ENCODE results near the gene HNF1A.

Gene HNF1A, protein sequence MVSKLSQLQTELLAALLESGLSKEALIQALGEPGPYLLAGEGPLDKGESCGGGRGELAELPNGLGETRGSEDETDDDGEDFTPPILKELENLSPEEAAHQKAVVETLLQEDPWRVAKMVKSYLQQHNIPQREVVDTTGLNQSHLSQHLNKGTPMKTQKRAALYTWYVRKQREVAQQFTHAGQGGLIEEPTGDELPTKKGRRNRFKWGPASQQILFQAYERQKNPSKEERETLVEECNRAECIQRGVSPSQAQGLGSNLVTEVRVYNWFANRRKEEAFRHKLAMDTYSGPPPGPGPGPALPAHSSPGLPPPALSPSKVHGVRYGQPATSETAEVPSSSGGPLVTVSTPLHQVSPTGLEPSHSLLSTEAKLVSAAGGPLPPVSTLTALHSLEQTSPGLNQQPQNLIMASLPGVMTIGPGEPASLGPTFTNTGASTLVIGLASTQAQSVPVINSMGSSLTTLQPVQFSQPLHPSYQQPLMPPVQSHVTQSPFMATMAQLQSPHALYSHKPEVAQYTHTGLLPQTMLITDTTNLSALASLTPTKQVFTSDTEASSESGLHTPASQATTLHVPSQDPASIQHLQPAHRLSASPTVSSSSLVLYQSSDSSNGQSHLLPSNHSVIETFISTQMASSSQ

DNA sequence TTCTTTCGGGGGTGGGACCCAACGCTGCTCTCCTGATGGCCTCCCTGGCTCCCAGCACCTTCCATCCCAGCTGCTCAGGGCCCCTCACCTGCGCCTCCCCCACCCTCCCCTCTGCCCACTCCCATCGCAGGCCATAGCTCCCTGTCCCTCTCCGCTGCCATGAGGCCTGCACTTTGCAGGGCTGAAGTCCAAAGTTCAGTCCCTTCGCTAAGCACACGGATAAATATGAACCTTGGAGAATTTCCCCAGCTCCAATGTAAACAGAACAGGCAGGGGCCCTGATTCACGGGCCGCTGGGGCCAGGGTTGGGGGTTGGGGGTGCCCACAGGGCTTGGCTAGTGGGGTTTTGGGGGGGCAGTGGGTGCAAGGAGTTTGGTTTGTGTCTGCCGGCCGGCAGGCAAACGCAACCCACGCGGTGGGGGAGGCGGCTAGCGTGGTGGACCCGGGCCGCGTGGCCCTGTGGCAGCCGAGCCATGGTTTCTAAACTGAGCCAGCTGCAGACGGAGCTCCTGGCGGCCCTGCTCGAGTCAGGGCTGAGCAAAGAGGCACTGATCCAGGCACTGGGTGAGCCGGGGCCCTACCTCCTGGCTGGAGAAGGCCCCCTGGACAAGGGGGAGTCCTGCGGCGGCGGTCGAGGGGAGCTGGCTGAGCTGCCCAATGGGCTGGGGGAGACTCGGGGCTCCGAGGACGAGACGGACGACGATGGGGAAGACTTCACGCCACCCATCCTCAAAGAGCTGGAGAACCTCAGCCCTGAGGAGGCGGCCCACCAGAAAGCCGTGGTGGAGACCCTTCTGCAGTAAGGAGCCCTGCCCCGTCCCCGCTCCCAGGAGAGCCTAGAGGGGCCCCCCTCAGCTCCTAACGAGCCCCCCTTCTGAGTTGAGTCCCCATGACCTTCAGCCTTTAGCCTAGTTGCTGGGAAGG is at the start of gene HNF1A:
Gene HNF1A (plus strand): TSS at position 248 of the 924 bp plus-strand sequence. CDS start 226 bp downstream, at position 474.
- Histone ChIP-seq H3K27ac (ENCODE audit: low read length) (no peak within 1 kb of the TSS), H3K27me3 (ENCODE audit: low read depth, low read length) (no peaks in the 10 kb centered on the region), H2AFZ (ENCODE audit: low read depth, low read length) (no peak within 1 kb of the TSS), H3K36me3 (replicated peaks; ENCODE audit: low read depth, low read length) (no peaks in the 10 kb centered on the region), H3K4me3 (ENCODE audit: low read length) (no peak within 1 kb of the TSS), H3K4me2 (ENCODE audit: low read length) (no peak within 1 kb of the TSS), H3K4me1 (ENCODE audit: low read length) (no peaks in the 10 kb centered on the region), H3K9me3 (ENCODE audit: insufficient read depth, low read length) (no peaks in the 10 kb centered on the region), H4K20me1 (ENCODE audit: insufficient read depth, low read length) (no peaks in the 10 kb centered on the region), H3K79me2 (ENCODE audit: low read length) (no peaks in the 10 kb centered on the region), H3K9ac (ENCODE audit: low read length) (no peak within 1 kb of the TSS)
- TF ChIP-seq, protein P1, sequence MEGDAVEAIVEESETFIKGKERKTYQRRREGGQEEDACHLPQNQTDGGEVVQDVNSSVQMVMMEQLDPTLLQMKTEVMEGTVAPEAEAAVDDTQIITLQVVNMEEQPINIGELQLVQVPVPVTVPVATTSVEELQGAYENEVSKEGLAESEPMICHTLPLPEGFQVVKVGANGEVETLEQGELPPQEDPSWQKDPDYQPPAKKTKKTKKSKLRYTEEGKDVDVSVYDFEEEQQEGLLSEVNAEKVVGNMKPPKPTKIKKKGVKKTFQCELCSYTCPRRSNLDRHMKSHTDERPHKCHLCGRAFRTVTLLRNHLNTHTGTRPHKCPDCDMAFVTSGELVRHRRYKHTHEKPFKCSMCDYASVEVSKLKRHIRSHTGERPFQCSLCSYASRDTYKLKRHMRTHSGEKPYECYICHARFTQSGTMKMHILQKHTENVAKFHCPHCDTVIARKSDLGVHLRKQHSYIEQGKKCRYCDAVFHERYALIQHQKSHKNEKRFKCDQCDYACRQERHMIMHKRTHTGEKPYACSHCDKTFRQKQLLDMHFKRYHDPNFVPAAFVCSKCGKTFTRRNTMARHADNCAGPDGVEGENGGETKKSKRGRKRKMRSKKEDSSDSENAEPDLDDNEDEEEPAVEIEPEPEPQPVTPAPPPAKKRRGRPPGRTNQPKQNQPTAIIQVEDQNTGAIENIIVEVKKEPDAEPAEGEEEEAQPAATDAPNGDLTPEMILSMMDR (IDR thresholded peaks at IDR 0.05; ENCODE audit: low read depth, low read length), result no peak
- TF ChIP-seq EZH2phosphoT487 (IDR thresholded peaks at IDR 0.05; ENCODE audit: low read depth), result no peak

DNA sequence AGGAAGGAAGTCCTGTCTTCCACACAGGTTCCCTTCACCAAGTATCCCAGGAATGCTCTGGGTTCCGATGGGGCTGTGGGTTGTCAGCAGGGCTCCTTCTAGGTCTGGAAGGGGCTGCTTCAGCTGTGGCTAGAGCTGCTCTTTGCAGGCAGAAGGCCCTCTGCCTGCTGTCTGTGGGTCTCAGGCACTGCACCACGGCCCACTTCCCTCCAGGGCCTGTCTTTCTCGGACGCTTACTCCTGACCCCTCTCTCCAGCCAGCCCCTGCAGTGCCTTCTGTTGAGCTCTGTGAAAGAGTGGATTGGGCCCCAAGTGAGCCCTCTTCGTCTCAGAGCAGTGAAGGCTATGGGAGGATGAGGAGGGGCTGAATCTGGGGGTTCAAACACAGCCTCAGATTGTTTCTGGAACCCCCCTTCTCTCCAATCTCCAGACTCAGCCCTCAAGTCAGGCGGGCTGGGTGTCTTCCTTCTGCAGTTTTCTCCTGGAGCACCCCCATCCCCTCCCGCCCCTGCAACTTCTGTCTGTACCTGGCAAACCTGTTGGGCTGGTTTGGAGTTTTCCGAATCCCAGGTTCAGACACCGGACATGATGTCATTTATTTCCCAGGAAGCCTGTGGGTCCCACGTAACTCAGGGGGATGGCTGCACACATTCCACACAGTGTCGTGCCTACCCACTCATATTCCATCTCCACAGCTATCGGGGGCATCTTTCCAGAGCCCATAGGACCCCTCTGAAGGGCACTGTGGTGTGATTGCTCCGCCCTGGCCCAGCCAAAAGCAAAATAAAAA is 49.3 kb upstream of the HNF1A start:
- Histone ChIP-seq H3K27me3 (ENCODE audit: low read depth, low read length) (no peaks in the 10 kb centered on the region), H3K9ac (ENCODE audit: low read length) (no peak overlapping the region), H2AFZ (ENCODE audit: low read depth, low read length) (no peak overlapping the region), H3K27ac (ENCODE audit: low read length) (no peak overlapping the region), H3K4me2 (ENCODE audit: low read length) (no peak overlapping the region), H3K4me1 (ENCODE audit: low read length) (no peaks in the 10 kb centered on the region), H3K9me3 (ENCODE audit: insufficient read depth, low read length) (no peaks in the 10 kb centered on the region), H4K20me1 (ENCODE audit: insufficient read depth, low read length) (no peaks in the 10 kb centered on the region), H3K36me3 (replicated peaks; ENCODE audit: low read depth, low read length) (no peaks in the 10 kb centered on the region), H3K79me2 (ENCODE audit: low read length) (no peaks in the 10 kb centered on the region), H3K4me3 (ENCODE audit: low read length) (no peak overlapping the region)
- TF ChIP-seq, protein P1 (IDR thresholded peaks at IDR 0.05; ENCODE audit: low read depth, low read length), result no peak
- TF ChIP-seq EZH2phosphoT487 (IDR thresholded peaks at IDR 0.05; ENCODE audit: low read depth), result no peak

DNA sequence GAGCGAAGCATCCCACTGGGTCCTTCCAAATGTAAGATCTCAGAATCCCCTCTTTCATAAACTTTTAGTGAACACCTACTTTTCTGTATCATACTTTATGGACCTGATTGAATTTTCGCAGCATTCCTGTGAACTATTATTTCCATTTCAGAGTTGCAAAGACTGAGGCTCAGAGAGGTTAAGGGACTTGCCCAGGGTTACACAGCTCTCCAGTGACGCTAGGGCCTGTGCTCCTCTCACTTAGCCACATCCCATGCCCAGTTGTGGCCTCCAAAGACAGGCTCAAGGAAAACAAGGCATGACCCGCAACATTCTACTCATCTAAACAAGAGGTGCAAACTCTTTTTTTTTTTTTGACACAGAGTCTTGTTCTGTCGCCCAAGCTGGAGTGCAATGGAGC is 48.3 kb upstream of the HNF1A start:
- H3K27ac ChIP-seq (ENCODE audit: low read length), result no peak overlapping the region
- H3K4me2 ChIP-seq (ENCODE audit: low read length), result no peak overlapping the region
- no peaks in the 10 kb centered on the region for H3K36me3 ChIP-seq (replicated peaks; ENCODE audit: low read depth, low read length)
- H3K4me3 ChIP-seq (ENCODE audit: low read length), result no peak overlapping the region
- H3K79me2 ChIP-seq (ENCODE audit: low read length), result no peaks in the 10 kb centered on the region
- no peaks in the 10 kb centered on the region for H4K20me1 ChIP-seq (ENCODE audit: insufficient read depth, low read length)
- no peaks in the 10 kb centered on the region; the same call in 1 of the 2 replicates for H3K4me1 ChIP-seq (ENCODE audit: low read length)
- TF ChIP-seq, protein P1 (IDR thresholded peaks at IDR 0.05; ENCODE audit: low read depth, low read length), result no peak
- TF ChIP-seq EZH2phosphoT487 (IDR thresholded peaks at IDR 0.05; ENCODE audit: low read depth), result no peak
- no peak overlapping the region for H3K9ac ChIP-seq (ENCODE audit: low read length)
- H2AFZ ChIP-seq (ENCODE audit: low read depth, low read length), result no peak overlapping the region
- no peaks in the 10 kb centered on the region for H3K27me3 ChIP-seq (ENCODE audit: low read depth, low read length)
- no peaks in the 10 kb centered on the region for H3K9me3 ChIP-seq (ENCODE audit: insufficient read depth, low read length)

Measured in OCI-LY3 (cell line).